DND-41 (cell line): Measurements from ENCODE around the gene CHN1.

Source experiments
- EZH2 ChIP-seq: IDR thresholded peaks from 3 replicates; pipeline ENCODE4 v1.6.1; 2012; ENCODE audit warnings: borderline replicate concordance, low read depth, mild to moderate bottlenecking, moderate library complexity, low read length, inconsistent platforms; ENCODE audit not compliant: severe bottlenecking
- TF ChIP-seq, protein P1 (sequence below): IDR thresholded peaks from 2 replicates; pipeline ENCODE4 v1.5.1; 2012; ENCODE audit warnings: borderline replicate concordance, low read length, moderate library complexity, mild to moderate bottlenecking; ENCODE audit not compliant: poor library complexity, severe bottlenecking; ENCODE audit errors: extremely low read depth

DNA sequence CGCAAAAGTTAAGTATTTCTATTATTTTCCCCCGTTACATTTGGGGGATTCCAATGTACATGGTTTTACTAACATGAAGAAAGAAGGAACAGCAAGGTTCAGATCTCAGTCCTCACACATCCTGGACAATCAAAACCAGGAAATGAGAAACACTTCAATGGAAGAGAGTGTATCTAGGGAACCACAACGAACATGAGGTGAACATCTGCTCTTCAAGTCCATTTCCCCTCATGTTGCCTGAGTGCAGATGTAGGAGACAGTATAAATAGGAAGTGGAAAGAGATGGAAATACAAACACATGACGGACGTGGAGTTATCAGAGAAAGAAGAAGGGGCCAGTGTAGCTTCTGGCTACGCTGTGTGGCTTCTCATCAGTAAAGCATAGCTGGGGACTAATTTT, 52.6 kb downstream of the CHN1 start:
- TF ChIP-seq, protein P1, sequence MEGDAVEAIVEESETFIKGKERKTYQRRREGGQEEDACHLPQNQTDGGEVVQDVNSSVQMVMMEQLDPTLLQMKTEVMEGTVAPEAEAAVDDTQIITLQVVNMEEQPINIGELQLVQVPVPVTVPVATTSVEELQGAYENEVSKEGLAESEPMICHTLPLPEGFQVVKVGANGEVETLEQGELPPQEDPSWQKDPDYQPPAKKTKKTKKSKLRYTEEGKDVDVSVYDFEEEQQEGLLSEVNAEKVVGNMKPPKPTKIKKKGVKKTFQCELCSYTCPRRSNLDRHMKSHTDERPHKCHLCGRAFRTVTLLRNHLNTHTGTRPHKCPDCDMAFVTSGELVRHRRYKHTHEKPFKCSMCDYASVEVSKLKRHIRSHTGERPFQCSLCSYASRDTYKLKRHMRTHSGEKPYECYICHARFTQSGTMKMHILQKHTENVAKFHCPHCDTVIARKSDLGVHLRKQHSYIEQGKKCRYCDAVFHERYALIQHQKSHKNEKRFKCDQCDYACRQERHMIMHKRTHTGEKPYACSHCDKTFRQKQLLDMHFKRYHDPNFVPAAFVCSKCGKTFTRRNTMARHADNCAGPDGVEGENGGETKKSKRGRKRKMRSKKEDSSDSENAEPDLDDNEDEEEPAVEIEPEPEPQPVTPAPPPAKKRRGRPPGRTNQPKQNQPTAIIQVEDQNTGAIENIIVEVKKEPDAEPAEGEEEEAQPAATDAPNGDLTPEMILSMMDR: no peak
- TF ChIP-seq EZH2: no peak
